Lung (tissue), 12 donors: ENCODE data around the gene PTPN14. TPM values are rescaled to one million over a fixed set of nuclear protein-coding genes. Genes with fewer than 3 reads are reported as not detected.

Experiments
- ATAC-seq: fragments of 200-7000 bp; cut with Tn5 transposase; one replicate; pipeline ENCODE4 v1.9.1; 2020; ENCODE audit warnings: moderate number of reproducible peaks; ENCODE audit not compliant: insufficient read depth, low FRiP score
- DNase-seq, 3 donors: peaks; one replicate each; pipeline ENCODE4 v3.0.0-alpha.2; 2013 to 2017
- H3K27ac ChIP-seq, 2 donors: one replicate each; pipeline ENCODE4 v1.5.1; 2013; ENCODE audit warnings: mild to moderate bottlenecking in 2 of 2, moderate library complexity in 2 of 2, control low read depth in 1 of 2, inconsistent platforms in 1 of 2, low read depth in 1 of 2, low read length in 1 of 2
- H3K27me3 ChIP-seq, 3 donors: one replicate each; pipeline ENCODE4 v1.5.1; 2013; ENCODE audit warnings: low read length in 2 of 3; ENCODE audit not compliant: control insufficient read depth in 3 of 3, insufficient read depth in 3 of 3
- H3K36me3 ChIP-seq, 4 donors: one replicate each; pipeline ENCODE4 v1.5.1; 2013; ENCODE audit warnings: low read length in 4 of 4, mild to moderate bottlenecking in 1 of 4, moderate library complexity in 1 of 4; ENCODE audit not compliant: control insufficient read depth in 4 of 4, insufficient read depth in 4 of 4
- H3K4me1 ChIP-seq, 5 donors: one replicate each; pipeline ENCODE4 v1.5.1; 2013; ENCODE audit warnings: low read length in 5 of 5, mild to moderate bottlenecking in 2 of 5, moderate library complexity in 1 of 5; ENCODE audit not compliant: control insufficient read depth in 5 of 5, insufficient read depth in 5 of 5
- H3K4me3 ChIP-seq: one replicate; pipeline ENCODE4 v1.5.1; 2013; ENCODE audit warnings: mild to moderate bottlenecking, control low read depth, moderate library complexity
- H3K9ac ChIP-seq, 2 donors: one replicate each; pipeline ENCODE4 v1.5.1; 2013; ENCODE audit warnings: low read length in 2 of 2, control low read depth in 1 of 2; ENCODE audit not compliant: insufficient read depth in 1 of 2
- H3K9me3 ChIP-seq, 4 donors: one replicate each; pipeline ENCODE4 v1.5.1; 2013; ENCODE audit warnings: low read length in 3 of 4, mild to moderate bottlenecking in 1 of 4, moderate library complexity in 1 of 4; ENCODE audit not compliant: control insufficient read depth in 4 of 4, insufficient read depth in 3 of 4
- CTCF ChIP-seq: IDR thresholded peaks from 2 replicates; pipeline ENCODE4 v1.5.1; 2012; ENCODE audit warnings: mild to moderate bottlenecking; ENCODE audit errors: control extremely low read depth, extremely low read depth
- WGBS, 2 donors: extraction: QIAGEN DNeasy Blood & Tissue Kit; methylation state at CpG; one replicate each; pipeline ENCODE4 v1.1.7; 2013; 5-methylcytosine and 5-hydroxymethylcytosine counted together
- polyA plus RNA-seq, 2 donors: library from polyadenylated mRNA; stranded (reverse); fragments of 200-250 nt; gene quantifications; one replicate each; pipeline ENCODE4 v1.2.1, GENCODE V29; 2013
- total RNA-seq, 2 donors: library from RNA; depleted of rRNA in 1 of 2; stranded (reverse); fragments of >200 nt in 1 of 2; gene quantifications; one replicate each; pipeline ENCODE4 v1.2.1, GENCODE V29; 2014 to 2021
- donor health status: control.
- donor health status: control.
- donor health status: Bipolar disorder and iron deficiency.
- donor health status: healthy.
- donor health status: DM: yes; HTN: yes; CAD: no.

PTPN14 gene
- total and polyA plus RNA-seq, 4 donors: 4.4 to 43.2 (median 15.2) TPM

- no peaks in the 10 kb centered on the region for H3K27me3 ChIP-seq
- H3K4me1 ChIP-seq: peaks cover 0 to 6% (median 3%) of the 10 kb centered on the region in 5 donors
- peaks cover 7 to 24% (median 14%) of the 10 kb centered on the region in 4 donors for H3K36me3 ChIP-seq
- no peak overlapping the region for H3K4me3 ChIP-seq
- H3K9me3 ChIP-seq: no peaks in the 10 kb centered on the region
- TF ChIP-seq CTCF: peak; percentile 42
- H3K27ac ChIP-seq: no peak overlapping the region
- DNase-seq (peak; percentile 56 to 67 (median 59)), ATAC-seq (peak; percentile 48)
- no peak overlapping the region for H3K9ac ChIP-seq
- WGBS, 2 donors: 76% methylated on average over 6 of the region's 6 CpGs
Measured at GRCh38 chr1:214332946-214333798, 218.2 kb downstream of the PTPN14 start.

GRCh38 chr1:214331827-214332423 lies 219.5 kb downstream of the PTPN14 start:
- Histone ChIP-seq H3K9me3 (no peaks in the 10 kb centered on the region), H3K4me3 (no peak overlapping the region), H3K27ac (no peak overlapping the region), H3K4me1 (peaks cover 0 to 3% (median 0%) of the 10 kb centered on the region in 5 donors), H3K27me3 (no peaks in the 10 kb centered on the region), H3K36me3 (peaks cover 7 to 26% (median 14%) of the 10 kb centered on the region in 4 donors), H3K9ac (no peak overlapping the region)
- TF ChIP-seq CTCF: peak; percentile 44
- WGBS, 2 donors: 76 to 78% methylated on average over 9 of the region's 9 CpGs
- ATAC-seq (peak; percentile 53), DNase-seq (no peak)

- no peak for TF ChIP-seq CTCF
- no peaks in the 10 kb centered on the region for H3K9me3 ChIP-seq
- no peak overlapping the region for H3K9ac ChIP-seq
- H3K36me3 ChIP-seq: peaks cover 7 to 26% (median 15%) of the 10 kb centered on the region in 4 donors
- H3K4me1 ChIP-seq: peaks cover 0 to 3% (median 0%) of the 10 kb centered on the region in 5 donors
- WGBS, 2 donors: 92 to 96% methylated on average over 1 of the region's 1 CpG
- H3K27ac ChIP-seq: peak overlapping the region in 1 of 2 donors; percentile 41
- no peak for DNase-seq
- no peaks in the 10 kb centered on the region for H3K27me3 ChIP-seq
- H3K4me3 ChIP-seq: no peak overlapping the region
- no peak for ATAC-seq
Measured at GRCh38 chr1:214331180-214331579, 220.2 kb downstream of the PTPN14 start.
